Keratinocyte (primary cell): Measurements from ENCODE around the gene DEPDC5.

Experiments
- CTCF ChIP-seq, 3 experiments: IDR thresholded peaks in 1 of 3; conservative IDR thresholded peaks in 1 of 3; optimal IDR thresholded peaks in 1 of 3; 2 replicates in 2 of 3; 3 replicates in 1 of 3; pipeline versions ENCODE3 to v1.5.1; 2011; ENCODE audit warnings: low read length in 3 of 3, mild to moderate bottlenecking in 3 of 3, moderate library complexity in 2 of 3, control low read depth in 1 of 3, inconsistent platforms in 1 of 3; ENCODE audit not compliant: insufficient read depth in 2 of 3; ENCODE audit errors: extremely low read depth in 1 of 3
- EZH2 ChIP-seq: IDR thresholded peaks from one replicate; pipeline ENCODE4 v1.6.1; 2012; ENCODE audit warnings: inconsistent platforms, mild to moderate bottlenecking, low read length, moderate library complexity

GRCh38 chr22:31828739-31829138, 74.9 kb downstream of the DEPDC5 start:
- TF ChIP-seq EZH2: no peak
- TF ChIP-seq CTCF (optimal IDR thresholded peaks at IDR 0.05 in 1 of 3, IDR thresholded peaks at IDR 0.05 in 1 of 3, conservative IDR thresholded peaks at IDR 0.05 in 1 of 3; ENCODE audit: extremely low read depth in 1 of 3, insufficient read depth in 2 of 3, low read length in 3 of 3): no peak
